Measurements from ENCODE around the gene RABGEF1.
"Not testable (repeated sequence)": the region's sequence is repeated elsewhere in the genome, so short reads cannot be mapped to it uniquely, and the experiment has no call there.

RABGEF1 gene

DNA sequence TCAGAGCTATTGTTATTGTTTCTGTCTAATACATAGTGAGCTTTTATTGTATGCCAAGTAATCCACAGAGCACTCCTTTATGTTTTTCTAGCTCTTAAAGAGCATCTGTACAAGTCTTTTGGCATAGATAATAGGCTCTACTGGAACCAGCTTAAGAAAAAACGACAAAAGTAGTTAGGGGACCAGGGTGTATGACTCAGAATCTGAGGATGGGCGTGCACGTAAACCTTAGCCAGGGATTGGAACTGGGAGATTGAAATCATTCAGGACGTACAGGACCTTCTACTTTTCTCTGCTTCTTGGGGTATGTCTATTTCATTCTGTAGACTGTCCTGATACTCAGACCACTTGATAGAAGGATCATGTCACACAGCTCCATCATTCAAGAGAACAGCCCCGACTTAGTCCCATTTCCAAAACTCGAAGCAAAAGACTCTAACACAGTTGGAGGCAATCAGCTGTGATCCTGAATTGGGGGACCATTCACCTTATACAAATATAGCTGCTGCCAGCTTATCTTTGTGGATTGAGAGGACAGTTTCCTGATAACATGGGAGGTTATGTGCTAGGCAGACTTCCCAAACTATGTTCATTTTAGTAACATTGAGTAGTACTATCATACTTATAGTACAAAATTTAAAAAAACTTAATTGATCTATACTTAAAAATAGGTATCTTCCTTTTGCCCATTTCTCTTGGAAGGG lies 24.9 kb downstream of the RABGEF1 start:
- DNase-seq (ENCODE audit: low spot score), result not testable (repeated sequence)

DNA sequence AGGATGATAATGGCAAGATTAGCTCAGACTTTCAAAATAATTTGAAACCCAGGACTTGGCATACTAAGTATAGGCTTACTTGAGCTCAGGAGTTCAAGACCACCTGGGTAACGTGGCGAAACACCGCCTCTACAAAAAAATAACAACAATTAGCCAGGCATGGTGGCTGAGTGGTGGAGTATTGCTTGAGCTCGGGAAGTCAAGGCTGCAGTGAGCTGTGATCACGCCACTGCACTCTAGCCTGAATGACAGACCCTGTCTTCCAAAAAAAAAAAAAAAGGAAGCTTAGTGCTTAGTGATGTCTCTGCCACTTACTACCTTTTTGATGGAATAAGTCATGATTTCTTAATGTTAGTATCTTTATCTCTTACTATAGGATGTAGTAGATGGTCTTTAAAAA lies 25.5 kb downstream of the RABGEF1 start:
- no peak for DNase-seq (ENCODE audit: low spot score)

DNA sequence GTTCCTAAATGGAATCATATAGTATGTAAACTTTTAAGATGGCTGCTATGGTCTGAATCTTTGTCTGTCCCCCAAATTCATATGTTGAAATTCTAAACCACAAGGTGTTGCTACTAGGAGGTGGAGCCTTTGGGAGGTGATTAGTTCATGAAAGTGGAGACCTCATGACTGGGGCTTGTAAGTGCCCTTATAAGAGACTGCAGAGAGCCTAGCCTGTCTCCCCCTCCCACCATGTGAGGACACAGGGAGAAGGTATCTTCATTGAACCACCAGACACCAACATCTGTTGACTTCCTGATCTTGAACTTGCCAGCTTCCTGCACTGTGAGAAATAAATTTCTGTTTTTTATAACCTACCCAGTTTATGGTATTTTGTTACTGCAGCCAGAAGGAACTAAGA lies 27.0 kb downstream of the RABGEF1 start:
- DNase-seq (ENCODE audit: low spot score), result not testable (repeated sequence)

DNA sequence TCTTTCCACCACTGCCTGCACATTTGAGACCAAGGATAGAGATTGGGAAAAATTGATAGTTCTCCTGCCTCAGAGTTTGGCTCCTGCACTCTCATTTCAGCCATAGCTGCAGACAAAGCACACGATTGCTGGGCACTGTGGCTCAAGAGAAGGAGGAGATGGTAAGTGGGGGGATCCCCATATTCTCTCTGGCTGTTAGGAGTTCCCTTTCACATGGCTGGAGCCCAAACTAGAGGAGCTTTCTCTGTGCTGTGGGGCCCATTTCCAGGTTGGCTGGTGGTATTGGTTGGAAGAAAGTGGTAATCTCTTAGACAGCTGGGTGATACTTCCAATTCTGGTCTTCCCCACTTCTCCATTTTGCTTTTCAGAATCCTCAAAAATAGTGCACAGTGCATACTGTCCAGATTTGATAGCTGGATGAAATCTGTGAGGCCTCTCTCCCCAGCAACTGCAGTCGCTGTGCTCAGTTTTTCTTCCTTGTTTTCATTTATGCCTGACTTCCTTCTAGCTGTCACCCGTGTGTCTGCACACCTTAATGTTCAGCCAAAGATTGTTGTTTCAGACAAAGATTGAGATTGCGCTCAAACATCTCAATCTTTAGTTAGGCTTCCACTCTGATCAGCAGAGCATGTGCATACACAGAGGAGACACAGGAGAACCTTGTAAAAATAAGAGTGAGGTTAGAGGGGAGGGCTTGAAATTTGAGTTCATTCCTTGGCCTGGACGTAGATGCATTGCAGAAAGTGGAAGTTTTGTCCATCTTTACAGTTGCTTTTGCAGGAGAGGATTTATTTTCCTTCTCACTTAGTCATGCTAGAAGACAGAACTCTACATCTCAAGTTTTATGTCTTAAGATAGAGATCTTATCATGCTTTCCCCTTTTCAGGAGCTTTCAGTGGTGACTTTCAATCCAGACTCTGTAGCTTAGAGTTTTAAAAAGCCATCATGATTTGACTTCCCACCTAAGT lies 28.6 kb downstream of the RABGEF1 start:
- no peak for DNase-seq (ENCODE audit: low spot score)

DNA sequence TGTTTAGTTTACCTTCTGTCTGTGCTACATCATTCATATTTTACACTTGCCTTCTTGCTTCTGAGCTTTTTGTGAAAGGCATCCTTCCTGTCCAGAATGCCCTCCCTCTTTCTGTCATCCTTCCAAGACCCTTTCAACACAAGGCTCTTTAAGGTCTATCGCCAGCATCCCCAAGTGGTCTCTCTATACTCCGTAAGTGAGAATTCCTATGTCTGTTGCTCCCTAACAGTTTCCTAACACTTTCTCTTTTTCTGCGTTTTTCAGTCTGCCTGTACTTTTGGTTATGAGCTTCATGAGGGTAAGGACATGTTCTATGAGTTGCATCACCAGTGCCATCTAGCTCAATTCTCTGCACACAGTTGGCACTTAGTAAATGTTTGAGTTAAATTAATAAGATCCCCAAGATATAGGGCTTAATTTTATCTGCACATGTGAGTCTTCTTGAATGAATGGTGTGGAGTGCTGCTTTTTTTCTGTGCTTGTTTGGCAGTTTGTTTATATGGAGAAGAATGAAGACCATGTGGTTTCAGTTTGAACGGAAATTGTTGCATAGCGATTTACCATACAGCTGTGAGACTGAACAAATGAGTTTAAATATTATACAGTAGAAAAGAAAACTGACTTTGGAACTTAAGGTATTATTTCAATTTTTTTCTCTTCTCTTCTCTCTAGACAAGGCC lies 29.4 kb downstream of the RABGEF1 start:
- no peak for DNase-seq (ENCODE audit: low spot score)

DNA sequence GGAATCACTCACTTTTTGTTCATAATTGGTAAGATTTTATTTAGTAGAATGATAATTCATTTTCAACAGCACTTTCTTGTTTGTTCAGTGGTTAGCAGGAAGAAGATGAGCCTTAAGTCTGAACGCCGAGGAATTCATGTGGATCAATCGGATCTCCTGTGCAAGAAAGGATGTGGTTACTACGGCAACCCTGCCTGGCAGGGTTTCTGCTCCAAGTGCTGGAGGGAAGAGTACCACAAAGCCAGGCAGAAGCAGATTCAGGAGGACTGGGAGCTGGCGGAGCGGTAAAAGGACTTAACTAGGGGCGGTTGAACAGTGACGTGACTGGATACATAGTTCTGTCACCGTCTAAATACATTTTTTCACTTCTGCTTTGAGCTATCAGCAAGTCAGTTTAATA lies 31.3 kb downstream of the RABGEF1 start:
- DNase-seq (ENCODE audit: low spot score), result no peak

DNA sequence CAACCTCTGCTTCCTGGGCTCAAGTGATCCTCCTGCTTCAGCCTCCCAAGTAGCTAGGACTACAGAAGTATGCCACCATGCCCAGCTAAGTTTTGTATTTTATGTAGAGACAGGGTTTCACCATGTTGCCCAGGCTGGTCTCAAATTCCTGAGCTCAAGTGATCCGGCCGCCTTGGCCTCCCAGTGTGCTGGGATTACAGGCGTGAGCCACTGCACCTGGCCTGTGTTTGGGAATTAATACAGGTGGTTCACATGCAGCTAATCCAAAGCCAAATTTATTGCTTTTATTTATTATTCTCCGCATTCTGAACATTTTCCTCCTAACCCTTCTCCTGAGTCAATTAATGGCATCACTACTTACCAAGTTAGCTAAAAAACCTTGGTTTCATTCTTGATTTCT lies 33.2 kb downstream of the RABGEF1 start:
- DNase-seq (ENCODE audit: low spot score), result not testable (repeated sequence)

DNA sequence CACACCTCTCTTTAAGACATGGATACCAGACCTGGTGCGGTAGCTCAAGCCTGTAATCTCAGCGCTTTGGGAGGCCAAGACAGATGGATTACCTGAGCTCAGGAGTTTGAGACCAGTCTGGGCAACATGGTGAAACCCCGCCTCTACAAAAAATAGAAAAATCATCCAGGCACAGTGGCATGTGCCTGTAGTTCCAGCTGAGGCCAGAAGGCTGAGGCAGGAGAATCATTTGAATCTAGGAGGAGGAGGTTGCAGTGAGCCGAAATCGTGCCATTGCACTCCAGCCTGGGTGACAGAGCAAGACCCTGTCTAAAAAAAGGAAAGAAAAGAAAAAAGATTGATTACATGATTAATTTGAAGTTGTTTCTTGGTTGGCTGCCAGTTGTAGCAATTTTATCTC lies 35.9 kb downstream of the RABGEF1 start:
- not testable (repeated sequence) for DNase-seq (ENCODE audit: low spot score)

DNA sequence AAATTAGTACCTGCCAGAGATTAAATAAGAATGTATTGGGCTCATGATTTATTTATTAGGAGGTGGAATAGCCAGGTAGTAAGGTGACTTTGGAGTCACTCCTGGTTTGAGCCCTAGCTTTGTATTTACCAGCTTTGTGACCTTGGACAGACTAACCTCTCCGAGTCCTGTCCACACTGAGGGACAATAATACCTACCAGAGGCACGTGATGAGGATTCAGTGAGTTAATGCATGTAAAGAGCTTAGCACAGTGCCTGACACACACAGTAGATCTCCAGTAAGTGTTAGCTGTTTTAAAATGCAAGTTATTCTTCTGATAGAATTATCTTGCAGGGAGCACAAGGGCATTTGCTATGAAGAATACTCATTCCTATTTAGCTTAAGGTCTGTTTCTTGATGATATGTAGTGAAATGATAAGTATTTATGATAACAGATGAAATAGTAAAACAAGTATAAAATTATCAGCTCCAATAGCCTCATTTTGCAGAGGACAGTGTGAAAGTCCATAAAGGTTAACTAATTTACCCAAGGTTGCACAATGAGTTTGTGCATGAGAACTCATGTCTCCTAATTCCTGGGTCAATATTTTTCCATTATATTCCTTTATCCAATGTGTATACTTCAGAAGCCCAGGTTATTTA lies 36.4 kb downstream of the RABGEF1 start:
- no peak for DNase-seq (ENCODE audit: low spot score)

DNA sequence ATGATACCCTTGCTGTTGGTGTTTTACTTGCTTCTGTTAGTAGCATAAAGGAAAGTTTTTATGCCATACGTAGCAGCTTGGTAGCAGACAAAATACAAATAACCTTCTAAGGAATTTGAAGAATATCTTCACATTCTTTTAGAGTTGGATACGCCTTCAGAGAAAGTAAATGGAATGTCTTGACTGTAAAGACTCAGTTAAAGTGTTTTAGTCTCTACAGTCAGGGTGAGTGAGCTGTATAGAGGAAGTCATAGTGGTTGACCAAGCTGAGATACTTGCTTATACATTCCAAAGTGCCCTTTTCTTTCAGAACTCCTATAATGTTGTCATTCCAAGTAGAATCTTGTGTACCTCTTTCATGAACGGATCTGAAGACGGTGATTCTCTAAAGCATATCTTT lies 37.7 kb downstream of the RABGEF1 start:
- no peak for DNase-seq (ENCODE audit: low spot score)

DNA sequence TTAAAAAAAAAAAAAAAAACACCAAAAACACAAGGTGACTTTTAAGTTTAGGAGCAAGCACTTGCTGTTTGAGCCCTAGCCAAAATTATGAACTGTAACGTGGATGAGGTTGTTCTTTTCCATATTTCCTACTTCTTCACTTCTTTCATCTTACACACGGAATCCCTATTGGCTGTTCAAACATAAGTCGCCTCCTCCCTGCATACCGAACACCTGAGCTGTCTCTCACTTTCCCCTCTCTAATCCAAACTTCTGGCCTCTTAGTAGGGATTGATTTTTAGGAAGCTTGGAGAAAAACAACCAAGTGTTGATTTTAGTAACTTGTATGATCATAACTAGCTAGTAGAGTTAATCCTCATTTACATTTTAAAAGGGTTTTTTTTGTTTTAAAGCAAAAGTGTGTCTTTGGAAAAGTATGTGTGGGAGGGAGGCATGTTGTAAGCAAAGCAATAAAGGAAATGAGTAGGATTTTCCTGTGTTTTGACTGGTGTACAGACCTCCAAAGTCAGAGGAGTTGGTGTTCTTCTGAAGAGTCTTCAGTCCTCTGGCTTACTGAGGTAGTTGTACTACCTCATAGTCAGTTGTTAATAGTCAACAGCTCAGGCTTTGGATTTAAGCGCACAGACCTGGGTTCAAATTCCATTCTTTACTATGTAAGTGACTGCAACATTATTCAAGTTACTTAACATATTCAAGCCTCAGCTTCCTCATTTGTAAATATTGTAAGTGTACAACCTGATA lies 39.3 kb downstream of the RABGEF1 start:
- DNase-seq (ENCODE audit: low spot score), result no peak

DNA sequence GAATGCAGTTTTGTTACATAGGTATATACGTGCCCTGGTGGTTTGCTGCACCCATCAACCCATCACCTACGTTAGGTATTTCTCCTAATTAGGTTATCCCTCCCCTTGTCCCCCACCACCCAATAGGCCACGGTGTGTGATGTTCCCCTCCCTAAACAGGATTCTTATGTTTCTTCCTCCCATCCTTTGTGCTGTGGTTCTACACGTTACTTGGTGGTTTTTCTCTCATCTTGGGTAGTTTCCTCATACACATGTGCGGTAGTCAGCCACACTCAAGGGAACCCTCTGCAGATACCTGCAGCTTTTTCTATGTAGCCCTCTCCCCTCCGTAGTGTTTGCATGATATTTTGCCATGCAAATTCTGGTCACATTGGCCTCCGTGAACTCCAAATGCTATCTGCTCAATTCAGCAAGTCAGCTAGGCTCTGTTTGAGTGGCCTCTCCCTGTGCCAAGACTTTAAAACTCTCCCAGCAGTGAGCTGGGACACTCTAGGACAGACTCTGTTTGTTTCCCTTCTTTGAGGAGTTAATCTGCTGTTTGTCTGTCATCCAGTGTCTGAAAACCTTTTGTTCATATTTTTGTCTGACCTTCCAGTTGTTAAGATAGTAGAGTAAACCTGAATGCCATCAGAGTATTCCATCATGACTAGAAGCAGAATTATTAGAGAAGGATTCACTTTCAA lies 41.0 kb downstream of the RABGEF1 start:
- no peak for DNase-seq (ENCODE audit: low spot score)

DNA sequence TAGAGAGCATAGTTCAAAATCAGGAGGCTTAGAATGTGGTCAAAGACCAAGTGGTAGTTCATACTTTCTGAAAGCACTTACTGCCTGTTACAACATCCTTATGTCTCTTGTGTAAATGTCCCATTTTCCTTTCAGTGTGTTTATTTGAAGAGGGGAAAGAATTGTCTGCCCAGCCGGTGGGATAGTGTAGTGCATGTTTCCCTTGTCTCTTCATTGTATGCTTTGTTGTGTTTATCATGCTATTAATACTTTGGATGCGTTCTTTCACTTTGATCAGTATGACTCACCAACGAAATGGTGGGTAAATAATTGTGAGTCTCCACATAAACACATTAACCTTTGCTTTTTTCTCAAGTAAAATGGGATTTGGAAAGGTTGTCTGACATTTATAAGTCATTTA lies 42.3 kb downstream of the RABGEF1 start:
- DNase-seq (ENCODE audit: low spot score), result not testable (repeated sequence)

DNA sequence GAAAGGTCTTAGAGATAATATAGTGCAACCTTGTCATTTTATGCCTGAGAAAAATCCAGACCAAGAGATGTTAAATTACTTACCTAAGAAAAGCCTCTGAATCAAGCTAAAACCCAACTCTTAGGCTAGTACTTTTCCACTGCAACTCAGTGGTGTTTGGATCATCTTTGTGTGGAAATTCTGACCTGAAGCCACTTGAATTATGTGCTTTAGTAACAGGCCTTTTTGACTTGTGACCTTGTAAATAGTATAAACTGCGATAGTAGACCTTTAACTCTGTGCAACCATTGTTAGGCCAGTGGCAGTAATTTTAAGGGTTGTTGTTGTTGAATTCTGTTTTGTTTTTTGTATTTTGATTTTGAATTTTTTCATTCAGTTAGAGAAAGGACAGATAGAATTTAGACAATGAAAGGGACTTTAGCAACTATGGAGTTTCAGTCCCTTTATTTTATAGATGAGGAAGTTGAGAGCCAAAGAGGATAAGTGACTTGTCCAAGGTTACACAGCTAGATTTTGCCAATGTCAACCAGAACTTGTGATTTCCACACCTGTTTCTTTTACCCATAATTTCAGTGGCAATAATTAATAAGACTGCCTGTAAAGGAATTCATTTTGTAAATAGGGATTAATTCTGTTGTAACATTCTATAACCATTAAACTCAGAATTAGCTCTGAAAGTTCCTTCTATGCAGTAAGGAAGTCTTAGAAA lies 43.5 kb downstream of the RABGEF1 start:
- not testable (repeated sequence) for DNase-seq (ENCODE audit: low spot score)

DNA sequence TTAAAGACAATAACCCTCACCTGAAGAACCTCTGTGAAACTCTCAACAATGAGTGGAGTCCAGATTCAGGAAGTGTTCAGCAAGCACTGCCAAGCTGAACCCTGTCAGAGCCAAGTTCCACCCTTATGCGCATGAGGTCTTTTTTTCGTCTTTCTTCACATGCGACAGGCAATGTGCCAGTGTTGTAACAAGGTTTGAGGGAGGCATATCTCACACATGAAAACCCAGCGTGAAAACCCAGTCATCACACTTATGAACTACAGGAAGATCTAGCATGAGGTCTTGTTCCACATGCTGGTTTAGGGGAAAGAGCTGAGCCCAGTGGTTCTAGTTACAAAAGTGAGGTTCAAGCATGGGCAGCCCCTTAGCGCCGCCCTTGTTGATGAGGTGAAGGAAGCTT lies 49.7 kb downstream of the RABGEF1 start:
- no peak for DNase-seq (ENCODE audit: low spot score)

DNA sequence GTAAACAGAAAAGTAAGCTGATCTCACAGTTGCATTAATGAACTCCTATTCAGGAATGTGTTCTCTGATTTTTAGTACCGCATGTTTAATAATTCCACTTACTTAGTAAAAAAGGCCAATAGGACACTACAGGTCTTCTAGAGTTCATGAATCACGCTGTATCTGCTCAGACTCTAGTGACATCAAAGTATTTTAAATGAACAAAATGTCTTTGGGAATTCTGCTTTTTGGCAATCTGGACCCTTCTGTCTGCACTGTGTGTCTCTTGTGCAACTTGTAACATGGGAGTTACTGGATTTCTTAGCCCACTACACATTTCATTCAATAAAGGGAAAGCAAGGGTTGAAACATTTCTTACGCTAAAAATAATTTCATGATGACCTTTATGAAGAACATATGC lies 50.2 kb downstream of the RABGEF1 start:
- DNase-seq (ENCODE audit: low spot score), result no peak

DNA sequence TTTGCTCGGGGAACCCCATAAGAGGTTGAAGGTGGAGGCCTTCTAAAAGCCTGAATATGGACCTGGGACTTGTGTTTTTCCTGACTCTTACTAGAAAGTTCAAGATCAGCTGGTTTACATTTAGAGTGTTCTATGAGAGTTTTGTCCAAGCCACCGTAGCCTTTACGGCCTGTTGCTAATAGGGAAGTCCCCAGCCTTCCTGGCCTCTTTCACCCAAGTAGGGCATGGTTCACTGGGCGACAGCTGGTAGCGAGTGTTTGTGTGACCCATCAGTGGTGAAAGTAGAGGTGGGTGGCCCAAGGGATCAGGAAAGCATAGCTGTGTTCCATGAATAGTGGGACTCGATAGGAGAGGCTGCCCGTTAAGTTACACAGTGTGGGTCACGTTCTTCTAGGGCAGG lies 60.1 kb downstream of the RABGEF1 start:
- DNase-seq (ENCODE audit: low spot score), result no peak

DNA sequence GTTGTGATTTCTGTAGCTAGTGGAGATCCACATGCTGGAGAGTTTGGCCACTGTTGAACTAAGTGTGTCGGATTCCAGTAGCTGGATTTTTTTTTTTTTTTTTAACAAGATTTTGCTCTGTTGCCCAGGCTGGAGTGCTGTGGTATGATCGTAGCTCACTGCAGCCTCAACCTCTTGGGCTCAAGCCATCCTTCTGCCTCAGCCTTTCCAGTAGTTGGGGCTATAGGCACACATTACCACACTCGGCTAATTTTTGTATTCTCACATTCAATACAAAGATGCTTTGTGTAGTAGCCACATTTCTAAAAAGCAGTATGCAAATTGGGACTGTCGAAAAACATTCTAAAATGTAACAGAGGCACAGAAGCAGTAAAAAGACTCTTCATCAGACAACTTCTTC lies 63.5 kb downstream of the RABGEF1 start:
- DNase-seq (ENCODE audit: low spot score), result no peak

DNA sequence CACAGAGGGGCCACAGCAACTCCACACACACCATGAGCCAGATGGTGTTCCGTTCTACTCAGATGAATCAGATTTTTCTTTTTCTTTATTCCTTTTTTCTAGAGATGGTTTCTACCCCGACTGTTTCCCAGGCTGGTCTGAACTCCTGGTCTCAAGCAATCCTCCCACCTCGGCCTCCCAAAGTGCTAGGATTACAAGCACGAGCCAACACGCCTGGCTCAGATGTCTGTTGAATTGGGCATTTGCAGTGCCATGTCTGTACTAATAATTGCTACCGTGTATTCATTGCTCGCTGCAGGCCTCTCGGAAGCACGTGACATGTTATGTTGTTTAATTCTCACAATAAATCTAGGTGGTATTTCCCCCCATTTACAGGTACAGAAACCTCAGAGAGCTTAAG lies 67.2 kb downstream of the RABGEF1 start:
- no peak for DNase-seq (ENCODE audit: low spot score)

DNA sequence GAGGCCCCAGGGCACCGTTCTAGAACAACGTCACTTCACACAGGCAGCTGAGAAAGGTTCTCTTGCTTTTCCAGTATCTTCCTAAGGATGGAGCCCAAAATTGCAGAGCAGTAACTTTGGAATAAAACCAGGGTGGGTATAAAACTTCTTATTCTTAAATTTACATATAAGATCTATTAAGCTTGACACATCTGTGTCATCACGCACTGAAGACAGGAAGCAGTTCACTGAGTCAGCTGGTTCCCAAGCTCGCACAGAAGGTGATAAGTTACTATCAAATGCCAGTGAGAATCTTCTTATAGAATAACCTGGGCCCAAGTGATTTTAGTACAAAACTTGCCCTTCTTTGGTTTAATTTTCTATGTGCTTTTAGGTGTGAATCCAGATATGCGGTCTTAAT lies 70.2 kb downstream of the RABGEF1 start:
- no peak for DNase-seq (ENCODE audit: low spot score)

All from hematopoietic multipotent progenitor cell treated with erythropoietin and hydrocortisone succinate and interleukin-3 and kit ligand, for 15 days (in vitro differentiated cells).